ENCODE data around the gene SLC16A1.

Gene SLC16A1

DNA sequence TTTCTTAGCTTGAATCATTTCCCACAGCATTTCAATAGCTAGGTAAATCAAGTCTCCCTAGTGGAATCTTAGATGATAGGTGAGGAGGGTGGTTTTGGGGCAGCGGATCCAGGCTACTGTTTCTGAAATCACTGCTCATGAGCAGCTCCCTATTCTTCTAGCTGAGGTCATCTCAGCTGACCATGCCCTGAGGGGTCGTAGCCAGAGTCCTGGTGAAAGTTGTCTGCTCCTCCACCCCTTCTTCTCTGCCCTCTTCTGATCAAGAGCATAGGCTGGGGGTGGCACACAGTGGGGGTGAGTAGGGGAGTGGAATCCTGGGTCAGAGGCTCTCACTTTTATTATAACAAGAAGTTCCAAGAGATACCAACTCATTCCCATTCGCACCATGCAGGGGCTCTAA is 76.2 kb downstream of the SLC16A1 start:
- DNase-seq: no peak

DNA sequence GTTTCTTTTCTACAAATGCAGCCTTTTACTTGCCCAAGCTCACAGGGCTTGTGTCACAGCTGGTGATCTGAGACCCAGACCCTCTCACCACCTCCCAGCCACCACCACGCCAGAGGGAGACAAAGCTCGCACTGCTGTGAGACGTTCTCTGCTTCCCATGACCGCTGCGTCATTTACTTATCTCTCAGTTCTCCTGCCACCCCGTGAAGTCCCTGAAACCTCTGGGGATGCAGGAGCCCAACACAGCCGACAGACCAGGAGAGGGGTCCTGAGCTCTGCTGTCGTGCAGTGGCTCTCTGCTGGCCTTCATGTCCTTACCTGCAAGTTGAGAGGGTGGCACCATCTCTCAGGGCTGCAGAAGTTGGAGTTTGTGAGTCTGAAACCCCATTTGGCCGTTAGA is 77.7 kb downstream of the SLC16A1 start:
- DNase-seq: no peak

DNA sequence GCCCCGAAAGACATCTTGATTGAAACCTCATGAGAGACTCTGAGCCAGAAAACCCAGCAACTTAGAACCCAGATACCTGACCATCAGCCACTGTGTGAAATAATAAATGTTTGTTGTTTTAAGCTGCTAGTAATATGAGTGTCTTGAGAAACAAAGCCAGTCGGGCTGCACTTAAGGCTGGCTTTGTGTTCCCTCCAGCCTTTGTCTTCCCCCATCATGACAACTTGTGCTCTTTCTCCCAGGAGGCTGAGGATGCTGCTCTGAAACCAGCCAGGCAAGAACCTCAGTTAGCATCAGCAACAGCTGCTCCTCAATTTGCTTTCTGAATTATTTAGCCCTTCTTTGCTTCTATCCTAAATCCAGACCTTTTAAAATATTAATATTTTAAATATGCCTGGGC is 78.2 kb downstream of the SLC16A1 start:
- no peak for DNase-seq

- DNase-seq: no peak
These were observed 79.7 kb downstream of the SLC16A1 start for GRCh38 chr1:112876315-112876714.

- no peak for DNase-seq
These were observed 83.4 kb downstream of the SLC16A1 start for GRCh38 chr1:112872551-112872962.

DNA sequence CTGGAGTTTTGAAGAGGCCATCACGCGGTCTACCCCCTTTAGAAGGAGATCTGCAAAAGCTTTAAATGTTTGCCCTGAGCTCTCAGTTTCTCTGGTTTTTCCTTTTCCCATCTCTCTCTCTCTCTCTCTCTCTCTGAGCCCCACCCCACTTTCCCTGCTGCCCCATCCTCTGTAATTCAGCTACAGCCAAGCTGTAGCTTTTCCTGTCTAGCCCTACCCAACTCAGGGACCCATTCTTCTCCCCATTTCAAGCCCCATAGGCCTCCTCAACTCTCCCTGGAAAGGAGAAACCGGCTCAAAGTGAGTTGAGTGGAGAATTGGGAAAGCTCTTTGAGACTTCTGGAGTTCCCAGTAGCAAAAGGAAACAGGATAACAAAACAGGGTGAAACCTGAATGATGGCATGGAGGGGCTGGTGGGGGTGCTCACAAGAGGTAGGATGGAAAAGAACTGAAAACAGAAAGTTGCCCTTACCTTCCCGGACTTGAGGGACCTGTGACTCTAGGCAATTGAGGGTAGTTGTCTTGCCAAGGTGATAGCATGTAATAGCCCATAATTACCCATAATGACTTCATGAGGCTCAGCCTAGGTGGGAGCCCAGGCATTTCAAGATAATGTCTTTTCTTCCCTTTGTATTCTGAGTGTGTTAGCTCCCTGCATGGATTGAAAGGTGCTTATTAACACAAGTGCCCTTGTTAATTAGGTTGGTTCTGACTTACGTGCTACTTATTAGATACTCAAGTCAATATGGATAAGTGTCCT is 84.9 kb downstream of the SLC16A1 start:
- DNase-seq: no peak

GRCh38 chr1:112869895-112870294 is 86.1 kb downstream of the SLC16A1 start:
- no peak for DNase-seq

DNA sequence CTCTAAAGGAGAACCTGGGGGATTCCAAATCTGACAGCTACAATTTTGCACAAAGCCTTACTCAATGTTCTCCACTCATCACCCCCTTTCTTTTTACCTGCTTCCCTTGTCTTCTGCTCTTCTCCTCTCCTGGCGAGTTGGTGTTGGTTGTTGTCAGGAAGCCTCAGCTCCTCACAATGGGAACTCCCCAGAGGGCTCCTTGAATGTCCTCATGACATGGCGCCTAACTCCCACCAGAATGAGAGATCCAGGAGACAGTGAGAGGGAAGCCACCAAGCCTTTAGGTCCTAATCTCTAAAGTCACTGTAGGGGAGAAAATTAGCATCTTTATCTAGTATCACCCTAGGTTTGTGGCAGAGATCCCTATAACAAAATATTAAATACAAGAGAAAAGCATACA is 87.8 kb downstream of the SLC16A1 start:
- DNase-seq: no peak

DNA sequence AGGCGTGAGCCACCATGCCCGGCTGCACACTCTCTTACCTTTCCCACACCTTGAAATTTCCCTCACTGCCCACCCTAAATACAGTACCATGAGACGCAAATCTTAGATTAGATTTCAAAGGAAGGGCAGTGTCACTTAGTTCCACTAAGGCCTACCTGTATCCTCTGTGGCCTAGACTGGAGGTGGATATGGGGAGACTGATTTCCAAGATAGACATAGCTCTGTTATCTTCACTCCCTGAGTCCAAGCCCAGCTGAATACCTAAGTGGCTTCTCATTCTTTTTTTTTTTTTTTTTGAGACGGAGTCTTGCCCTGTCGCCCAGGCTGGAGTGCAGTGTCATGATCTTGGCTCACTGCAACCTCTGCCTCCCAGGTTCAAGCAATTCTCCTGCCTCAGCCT is 89.0 kb downstream of the SLC16A1 start:
- DNase-seq: no peak

GRCh38 chr1:112866151-112866550 is 89.8 kb downstream of the SLC16A1 start:
- DNase-seq: no peak

GRCh38 chr1:112862753-112863426 is 93.1 kb downstream of the SLC16A1 start:
- DNase-seq: no peak

Data from central memory CD4-positive, alpha-beta T cell (primary cell).